GM18858 (cell line): ENCODE measurements around the gene WIPF2.

ENCODE experiments used
- ATAC-seq: cut with Tn5 transposase; IDR thresholded peaks from one replicate; pipeline ENCODE4 v1.9.1; 2021; ENCODE audit not compliant: unreplicated experiment

WIPF2 gene

DNA sequence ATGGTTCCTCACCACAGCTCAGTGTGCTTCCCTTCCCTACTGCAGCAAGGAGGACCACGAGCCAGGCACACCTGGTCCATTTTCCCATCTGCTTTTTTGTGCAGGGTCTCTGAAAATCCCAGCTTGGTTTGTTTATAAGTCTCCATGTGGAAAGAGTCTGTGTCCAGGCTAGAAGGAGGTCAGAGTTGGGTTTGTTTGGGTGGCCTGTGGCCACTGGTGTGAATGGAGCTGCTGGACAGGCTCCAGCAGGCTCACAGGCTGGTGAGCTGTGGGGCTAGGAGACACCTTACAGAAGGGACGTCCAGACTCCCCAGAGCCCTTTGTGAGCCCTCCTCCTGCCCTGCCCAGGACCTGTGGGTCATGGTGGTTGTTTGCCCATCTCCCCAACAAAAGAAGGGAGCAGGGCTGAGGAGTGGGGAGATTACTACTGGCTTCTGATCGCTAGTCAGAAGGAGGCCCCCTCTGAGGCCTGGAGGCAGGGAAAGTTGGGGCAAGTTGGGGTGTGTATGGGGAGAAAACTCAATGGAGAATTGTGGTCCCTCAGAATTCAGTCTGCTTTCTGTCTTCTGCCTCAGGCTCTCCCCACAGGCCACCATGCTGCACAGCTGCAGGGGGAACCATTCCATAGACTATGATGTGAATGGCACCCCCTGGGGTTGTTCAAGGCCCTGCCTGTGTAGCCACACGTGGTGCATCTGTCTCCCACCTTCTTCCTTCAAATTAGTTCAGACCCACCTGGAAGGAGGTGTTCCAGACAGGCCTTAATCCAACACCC is 94.0 kb downstream of the WIPF2 start:
- no peak for ATAC-seq

DNA sequence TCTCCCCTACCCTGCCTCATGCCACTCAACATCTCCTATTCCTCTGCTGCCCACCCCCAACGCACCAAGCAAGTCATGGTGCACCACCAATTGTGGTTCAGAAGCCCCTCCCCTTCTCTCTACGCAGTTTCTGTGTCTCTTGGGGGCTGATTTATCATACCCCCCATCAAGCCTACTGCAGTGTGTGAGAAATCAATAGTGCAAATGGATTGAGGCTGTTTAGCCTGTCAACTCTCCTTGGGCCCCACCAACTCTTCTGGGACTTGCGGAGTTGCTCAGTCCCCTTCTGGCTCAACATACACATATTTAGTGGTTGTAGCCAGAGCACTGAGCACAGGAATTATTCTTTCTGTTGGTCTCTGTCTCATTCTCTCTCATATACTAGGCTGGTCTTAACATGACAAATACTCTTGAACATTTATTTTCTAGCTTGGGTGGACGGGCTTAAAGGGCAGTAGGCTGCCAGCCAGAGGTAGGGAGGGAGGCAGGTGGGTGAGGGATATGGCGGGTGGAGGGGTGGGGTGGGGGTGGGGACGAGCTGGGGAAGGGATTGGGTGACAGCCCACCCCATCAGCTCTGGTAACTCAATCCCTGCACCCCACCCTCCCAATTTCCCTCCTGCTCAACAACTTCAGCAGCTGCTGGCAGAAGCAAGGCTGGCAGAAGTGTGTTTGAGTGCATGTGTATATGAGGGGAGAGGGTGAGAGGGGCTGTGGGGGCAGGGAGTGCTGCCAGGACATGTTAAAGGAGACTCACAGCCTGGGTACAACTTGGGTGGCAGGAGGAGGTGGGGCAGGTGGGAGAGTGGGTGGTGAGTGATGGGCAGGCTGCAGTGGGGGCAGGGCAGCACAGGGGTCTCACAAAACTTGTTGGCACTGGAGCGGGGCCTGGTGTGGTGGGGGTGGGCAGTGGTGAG is 94.8 kb downstream of the WIPF2 start:
- no peak for ATAC-seq

DNA sequence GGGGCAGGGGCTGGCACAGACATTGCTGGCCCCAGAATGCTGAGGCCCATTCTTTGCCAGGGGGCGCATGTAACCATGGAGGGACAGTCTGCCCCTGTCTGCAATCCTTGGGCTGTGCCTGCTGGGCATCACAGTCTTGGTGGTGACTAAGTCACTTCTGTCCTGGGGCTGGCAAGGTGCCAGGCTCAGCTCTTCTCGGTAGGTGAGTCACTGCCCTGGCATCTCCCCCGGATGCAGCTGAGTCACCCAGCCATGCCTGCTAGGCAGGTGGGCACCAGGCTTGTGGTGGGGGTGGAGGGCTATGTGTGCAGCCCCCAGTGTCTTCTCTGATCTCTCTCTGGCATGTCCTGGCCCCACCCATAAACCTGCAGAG is 95.5 kb downstream of the WIPF2 start:
- ATAC-seq, result no peak

DNA sequence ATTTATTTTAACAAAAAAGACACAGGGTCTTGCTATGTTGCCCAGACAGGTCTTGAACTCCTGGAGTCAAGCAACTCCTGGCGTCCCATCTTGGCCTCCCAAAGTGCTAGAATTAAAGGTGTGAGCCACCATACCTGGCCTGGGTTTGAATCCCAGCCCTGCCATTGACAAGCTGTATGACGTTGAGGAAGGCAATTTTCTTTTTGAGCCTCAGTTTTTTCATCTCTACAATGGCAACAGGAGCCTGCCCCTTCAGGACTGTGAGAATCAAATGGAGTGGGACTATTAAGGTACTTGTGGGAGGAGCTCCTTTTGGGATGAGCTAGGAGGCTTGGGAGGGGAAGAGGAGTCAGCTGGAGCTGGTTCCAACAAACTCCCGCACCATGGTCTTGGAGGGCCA is 96.1 kb downstream of the WIPF2 start:
- no peak for ATAC-seq

DNA sequence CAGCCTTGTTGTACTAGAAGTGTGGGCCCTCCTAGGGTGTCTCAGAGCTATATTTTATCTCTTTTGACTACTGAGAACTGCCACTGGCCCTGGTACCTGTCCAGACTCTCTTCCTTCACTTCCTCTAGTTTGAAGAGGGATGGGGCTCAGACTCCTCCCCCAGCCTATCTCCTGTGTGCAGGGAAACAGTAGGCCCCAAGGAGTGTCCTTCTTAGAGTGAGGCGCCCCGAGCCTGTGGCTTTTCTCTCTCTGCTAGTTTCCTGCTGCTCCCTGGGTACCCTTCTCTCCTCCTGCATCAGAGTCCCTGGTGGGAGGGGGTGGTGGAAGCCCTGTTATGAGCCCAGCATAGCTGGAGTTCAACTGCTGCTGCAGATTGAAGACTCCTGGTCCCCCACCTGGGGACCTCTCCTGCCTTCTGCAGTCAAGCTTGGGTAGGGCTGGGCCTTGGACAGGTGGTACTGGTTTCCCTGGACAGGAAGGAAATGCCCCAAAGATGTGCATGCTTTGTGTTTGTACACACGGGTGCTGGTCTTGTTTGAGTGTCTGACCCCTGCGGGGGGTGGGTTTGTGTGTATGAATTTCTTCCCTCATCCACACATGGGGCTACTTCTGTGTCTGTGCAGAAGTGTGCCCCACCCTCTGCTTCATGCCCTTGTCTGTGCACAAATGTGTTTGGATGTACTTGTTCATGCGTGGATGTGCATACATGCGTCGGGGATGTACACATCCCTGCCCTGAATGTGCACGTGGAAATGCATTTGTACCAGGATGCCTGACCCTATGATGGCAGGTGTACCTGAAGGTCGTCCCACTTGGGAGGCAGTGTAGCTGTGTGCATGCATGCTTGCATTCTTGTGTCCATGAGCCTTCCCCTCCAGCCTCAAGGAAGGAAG is 96.8 kb downstream of the WIPF2 start:
- ATAC-seq, result no peak

DNA sequence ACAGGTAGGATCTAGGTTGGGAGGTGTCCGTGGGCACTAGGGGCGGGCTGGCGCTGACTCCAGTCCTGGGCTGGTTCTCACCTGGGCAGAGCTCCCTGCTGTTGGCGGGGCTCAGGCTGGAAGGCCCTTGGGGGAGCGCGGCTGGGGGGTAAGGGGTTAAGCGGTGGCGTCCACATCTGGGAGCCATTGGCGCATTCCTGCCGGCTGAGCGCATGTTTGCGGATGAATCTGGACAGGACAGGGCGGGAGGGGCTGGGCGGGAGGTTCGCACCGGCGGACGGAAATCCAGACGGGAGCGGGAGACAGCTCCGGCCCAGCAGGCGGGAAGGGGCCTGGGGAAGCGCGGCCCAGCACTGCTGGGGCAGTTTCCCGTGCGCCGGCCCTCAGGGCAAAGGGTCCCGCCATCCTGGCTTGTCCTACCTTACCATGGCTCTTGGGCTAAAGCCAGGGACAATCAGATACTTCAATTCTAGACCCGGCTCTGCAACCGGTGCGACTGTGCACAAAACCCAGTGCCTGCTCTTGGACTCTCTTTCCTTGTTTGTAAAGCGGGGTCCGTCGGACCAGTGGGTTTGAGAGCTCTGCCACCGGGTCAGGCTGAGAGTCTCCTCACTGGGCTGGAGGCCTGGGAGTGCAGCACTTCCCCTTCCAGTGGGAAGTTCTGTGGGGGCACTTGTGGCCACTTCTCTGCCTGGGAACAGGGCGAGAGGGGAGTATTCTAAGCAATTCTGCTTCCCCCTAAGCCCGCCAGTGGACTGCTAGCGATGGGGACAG is 97.7 kb downstream of the WIPF2 start:
- ATAC-seq, result no peak

DNA sequence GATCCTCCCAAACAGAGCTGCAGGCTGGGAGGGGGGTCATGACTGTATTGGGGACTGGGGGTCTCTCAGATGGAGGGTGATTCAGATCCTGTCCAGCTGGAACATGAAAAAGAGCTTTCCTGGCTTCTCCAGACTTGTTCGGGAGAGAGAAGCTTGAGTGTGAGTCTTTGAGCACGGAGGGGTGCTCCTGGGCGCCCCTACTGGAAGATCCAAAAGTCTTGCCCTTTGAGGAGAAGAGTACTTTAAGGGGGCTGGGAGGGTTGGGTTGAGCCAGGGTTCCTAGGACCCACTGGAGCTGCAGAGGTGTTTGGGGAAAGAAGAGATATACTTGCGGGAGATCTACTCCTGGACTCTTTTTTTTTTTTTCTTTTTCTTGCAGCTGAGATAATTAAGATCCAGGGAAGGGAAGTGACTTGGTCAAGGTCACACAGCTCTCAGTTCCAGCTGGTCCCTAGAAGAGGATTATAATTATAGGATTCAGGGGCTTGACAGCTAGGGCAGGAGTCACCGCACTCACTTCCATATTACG is 98.3 kb downstream of the WIPF2 start:
- ATAC-seq, result no peak

DNA sequence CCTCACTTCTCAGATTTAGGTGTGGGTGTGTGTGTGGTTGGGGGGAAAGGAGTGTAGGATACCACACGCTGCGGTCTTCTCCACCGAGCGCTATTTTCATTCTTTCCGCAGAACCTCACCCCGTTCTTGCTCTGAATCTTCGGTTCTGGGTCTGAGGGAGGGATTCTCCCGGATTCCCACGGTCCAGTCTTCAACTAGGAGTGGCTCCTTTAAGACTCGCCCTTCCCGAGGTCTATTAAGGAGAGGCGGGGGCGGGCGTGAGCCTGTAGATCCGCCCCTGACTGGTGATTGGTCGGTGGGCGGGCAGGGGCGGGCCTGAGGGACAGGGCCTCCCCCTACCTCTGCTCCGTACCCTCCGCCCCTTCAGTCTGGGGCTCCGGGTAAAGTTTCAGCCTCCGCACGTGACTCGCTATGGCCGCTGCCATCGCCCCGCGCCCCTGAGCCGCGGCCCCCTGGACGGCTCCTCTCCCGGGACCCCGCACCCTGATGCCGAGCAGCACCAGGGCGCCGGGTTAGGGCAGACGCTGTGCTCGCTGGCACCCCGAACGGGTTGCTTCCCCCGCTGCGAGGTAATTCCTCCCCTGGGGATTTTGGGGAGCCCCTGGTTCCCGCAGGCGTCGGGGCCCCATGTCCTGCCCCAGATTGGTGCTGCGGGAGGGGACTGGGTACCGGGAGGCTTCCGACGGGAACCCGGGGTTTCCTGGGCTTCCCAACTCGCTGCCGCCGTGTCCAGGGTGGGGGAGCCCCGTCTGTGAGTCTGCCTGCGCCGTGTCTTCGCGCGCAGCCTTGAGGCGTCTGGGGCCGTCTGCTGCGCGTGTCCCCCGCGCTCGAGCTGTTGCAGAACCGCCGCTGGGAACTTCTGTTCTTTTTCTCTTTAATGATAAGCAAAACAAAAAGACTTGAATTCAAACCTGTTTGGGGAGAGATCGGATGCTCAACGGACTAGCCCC is 99.1 kb downstream of the WIPF2 start:
- ATAC-seq, result peak; percentile 33

DNA sequence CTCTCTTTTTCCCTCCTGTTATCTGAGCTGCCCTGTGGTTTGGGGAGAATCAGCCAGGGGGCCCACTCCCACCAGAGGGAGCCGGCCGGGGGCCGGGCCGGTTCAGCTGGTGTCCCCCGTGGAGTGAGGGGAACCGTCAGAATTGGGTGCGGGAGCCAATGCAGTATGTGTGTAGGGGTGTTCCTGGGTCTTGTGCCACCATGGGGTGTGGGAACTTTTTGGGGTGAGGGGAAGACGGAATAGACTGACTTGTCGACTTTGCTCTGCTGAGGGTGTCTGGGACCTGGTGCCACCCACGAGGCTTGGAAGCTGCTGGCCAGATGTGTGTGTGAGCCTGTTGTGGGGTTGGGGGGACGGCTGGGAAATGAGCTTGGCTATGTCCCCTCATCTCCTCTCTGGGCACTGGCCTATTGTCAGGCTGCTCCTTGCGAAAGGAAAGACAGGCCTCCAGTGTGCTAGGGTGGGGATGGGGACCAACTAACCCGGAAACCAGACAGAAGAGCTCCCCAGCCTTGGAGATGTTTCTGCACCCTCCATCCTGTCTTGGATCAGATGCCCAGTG is 99.8 kb downstream of the WIPF2 start:
- ATAC-seq, result no peak

DNA sequence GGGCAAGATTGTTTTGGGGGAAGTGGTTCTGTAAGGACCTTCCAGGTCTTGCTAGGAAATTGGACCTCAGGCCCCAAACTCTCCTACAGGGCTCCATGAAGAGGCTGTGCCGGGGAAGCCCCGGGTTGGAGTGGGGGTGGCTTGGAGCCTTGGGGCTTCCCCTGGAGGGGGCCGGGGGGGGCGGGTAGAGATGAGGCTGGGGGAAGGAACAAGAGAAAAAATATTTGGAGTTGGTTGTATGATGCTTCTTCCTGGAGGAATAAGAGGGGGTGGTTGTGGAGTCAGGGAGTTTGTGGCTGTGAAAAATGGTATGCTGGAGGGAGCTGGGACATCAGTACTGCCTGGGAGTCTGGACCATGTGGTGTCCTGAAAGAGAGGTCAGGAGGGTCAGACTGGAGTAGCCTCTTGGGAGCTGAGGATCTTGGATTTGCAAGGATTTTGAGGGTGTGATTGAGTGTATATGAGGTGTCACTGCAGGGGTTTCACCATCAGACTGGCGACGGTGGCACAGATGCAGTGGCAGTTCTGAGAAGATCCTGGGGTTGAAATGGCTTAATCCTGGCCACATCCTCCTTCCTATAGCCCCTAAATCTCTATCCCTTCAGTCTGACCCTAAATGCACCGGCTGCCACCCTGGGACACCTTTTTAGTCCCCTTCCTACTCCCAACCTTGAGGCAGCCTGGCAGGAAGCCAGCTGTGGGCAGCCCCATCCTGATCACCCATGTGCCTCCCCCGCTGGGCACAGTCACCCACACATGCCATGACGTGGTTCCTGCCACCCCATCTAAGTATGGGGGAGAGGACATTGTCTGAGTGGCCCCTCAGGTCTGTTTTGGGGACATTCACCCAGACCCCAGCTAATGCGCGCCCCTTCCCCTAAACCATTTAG is 100.8 kb downstream of the WIPF2 start:
- no peak for ATAC-seq

DNA sequence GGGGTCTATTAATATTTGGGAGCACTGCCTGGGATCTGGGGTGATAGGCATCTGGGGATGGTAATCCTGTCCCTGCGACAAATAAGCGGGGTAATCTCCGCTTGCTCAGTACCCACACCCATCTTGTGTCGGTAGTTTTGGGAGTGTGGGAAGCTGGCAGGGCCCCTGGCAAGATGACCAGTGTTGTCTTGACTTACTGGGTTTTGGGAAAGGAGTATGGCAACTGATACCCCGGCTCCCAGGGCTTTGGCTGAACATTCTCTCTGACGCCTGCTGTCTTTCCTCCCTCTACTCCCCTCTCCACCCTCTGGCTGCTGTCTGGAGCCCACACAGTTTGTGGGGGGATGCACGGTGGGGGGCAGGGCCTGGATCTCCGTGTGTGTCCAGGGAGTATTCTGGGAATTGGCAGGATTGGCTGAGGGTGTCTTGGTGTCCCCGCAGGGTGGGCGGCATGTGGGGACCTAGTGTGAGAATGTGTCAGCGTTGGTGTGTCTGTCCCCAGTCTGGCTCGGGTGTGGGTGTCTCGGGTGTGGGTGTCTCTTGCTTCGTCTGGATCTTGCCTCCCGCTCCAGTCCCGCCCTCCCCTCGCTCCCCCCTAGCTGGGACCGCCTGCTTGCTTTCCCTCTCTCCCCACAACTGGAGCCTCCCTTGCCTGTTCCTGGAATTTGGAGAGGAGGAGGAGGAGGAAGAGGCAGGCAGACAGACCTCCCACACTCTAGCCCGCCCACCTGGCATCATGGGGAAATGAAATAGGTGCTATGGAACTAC is 101.8 kb downstream of the WIPF2 start:
- no peak for ATAC-seq

DNA sequence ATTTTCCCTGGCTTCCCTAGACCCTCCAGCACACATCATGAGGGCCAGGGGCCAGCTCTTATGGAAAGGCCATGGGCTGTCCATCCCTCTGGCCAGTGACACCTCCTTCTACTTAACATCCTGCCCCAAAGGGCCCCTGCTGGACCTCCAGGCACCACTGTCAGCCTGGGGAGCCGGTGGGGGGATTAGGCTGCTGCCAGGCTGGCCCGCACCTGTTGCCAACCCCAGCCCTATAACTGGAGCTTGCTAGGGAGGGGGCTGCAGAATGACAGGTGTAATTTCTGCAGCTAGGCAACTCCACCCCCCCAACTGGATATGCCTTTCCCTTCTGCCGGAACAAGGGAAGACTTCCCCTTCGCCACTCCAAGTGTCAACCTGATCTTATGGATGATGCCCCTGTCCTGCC is 102.4 kb downstream of the WIPF2 start:
- no peak for ATAC-seq

DNA sequence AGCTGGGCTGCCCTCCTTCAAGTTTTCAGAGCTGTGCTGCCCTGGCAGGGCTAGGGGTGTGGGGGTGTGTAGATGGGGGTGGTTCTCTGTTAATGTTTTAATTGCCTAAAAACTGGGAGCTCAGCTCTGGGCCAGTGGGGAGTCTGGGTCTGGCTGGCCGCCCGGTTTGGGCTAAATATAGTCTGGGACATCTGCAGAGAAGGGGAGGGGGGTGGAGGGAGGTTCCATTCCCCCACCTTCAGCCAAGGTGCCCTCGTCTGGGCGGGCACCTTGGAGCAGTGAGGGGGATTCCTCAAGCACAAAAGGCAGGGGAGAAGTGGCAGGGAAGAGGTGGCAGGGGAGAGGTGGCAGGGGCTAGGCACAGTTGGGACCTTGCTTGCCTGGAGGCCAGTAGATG is 102.9 kb downstream of the WIPF2 start:
- ATAC-seq, result no peak

DNA sequence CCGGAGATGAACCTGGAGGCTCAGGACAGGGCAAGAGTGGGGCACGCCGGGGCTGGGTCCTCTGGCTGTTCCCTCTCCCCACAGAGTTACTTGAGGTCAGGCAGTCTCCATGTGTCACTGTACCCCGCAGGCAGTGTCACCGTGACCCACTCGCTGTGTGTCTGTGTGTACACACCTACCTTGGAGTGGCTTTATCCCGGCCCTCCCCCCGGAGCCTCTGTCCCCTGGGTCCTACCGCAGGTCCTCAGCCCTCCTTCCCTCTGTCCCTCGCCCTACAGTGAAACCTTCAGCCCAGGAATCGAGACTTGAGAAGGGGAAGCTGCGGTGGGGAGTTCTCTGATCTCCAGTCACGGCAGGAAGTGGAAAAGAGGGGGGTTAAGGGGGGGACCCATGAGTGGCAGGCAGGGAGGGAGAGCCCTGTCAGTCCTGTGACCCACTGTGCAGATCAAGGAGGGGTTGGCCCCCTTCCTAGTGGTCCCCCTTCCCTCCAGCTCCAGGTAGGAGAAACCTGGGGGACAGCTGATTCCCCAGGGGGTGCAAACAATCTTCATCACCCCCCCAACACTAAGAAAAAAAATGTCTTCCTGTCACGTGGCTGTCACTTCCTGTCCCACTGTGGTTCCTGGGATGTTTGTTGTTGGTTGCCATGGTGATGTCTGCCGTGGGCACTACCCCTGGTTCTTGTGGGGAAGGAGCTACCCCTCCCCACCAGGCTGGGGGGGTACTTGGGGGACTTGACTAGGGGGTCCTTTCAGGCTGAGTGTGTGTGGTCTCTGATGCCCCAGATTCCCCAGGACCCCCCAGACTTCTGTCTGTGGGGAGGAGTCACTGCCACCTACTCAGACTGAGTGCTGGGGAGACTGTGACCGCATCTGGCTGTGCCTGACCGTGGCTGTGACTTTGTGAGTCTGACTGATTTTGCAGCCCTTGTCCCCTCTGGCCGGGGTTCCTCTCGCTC is 103.5 kb downstream of the WIPF2 start:
- ATAC-seq, result no peak

DNA sequence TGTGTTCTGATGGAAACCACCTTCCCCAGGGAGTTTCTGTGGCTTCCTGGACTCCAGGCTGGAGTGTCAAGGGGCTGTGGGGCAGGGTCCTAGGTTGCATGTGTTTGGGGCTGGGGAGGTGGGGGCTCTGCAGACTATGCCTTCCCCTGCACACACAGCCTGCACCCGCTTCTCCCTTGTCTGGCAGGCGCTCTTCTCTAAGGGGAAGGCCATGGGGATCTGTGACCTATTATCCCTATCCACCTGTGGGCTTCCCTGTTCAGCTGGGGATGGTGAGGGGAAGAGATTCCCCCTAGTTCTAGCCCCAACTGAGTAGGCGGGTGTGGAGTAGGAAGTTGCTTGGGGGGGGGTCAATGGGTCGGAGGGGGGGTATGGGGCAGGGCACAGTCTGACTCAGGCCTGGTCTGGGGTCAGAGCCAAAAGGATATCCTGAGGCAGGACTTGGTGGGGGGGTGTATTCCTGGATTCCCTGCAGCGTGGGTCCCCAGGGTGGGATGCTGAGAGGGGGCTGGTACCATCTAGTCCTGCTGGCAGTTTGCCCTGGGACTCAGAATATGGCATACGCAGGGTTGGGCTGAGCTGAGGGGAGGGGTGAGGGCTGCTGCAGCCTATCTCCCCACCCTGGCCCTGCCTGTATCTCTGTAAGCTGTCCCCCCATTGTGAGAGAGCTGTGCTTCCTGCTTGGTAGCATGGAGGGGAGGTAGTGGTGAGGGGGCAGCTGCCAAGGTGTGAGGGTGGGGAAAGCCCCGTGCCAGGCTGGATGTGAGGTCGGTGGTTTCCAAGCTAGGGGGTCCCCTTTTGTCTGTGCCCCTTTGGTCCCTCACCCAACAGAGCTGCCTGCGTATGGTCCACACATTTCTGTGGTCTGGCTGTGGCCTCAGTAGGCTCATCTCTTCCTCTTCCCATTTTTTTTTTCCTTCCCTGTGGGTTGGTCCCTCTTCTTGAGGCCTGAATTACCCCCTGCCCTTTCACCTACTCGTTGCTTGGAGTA is 104.6 kb downstream of the WIPF2 start:
- no peak for ATAC-seq
